Gastroesophageal sphincter (tissue), 3 donors: Measurements from ENCODE around the gene HIVEP3.

ENCODE experiments used
- EP300 ChIP-seq: sonication (generic); formaldehyde crosslinking; IDR thresholded peaks from one replicate; pipeline ENCODE4 v1.6.1; 2017; ENCODE audit warnings: antibody characterized with exemption, mild to moderate bottlenecking
- TF ChIP-seq, protein P1 (sequence below), 4 experiments: fragments of 200-600 bp in 2 of 4; fragments of 450-650 bp in 2 of 4; sonication (generic) in 1 of 4; IDR thresholded peaks; one replicate each; pipeline ENCODE4 v1.5.1; 2017 to 2019; ENCODE audit warnings: antibody characterized with exemption in 4 of 4, mild to moderate bottlenecking in 2 of 4, moderate library complexity in 2 of 4

DNA sequence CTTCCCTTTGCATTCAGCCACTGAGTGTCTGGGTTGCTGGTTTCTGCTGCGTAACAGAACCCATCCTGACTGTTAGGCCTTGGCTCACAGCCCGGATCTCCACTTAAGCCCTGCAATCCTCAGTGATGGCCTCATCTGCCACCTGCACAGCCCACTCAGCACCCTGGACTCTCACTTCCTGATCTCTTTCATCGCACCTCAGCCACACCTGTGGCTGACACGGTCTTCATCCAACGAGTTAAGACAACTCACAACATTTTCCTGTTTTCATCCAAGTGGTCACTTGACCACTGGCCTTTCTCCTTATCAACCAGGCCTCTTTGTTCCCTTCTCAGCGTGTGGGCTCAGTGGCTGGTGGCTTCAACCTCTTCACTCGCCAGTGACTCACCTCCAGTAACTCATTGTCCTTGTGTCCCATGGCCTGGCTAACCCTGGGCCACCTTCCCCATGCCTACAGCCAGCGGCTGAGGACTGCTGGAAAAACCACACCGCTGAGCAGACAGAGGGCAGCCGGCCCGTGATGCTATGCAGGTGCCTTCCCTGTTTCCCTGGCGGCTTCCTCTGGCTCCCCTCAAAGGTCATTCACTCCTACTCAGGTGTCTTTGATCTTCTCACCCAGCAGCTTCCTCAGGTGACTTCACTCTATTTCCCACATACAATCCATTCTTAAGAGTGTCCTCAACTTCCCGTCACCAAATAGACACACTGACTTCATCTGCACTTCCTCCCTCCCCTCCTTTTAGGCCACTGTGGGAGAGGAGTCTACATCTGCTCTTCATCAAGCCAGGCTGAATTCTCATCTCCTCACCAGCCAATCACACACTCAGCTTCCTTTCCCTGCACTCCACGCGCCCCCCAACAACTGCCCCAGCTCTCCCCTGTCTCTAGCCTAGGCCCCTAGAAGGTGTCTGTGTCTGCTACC lies 414.3 kb downstream of the HIVEP3 start:
- TF ChIP-seq, protein P1, sequence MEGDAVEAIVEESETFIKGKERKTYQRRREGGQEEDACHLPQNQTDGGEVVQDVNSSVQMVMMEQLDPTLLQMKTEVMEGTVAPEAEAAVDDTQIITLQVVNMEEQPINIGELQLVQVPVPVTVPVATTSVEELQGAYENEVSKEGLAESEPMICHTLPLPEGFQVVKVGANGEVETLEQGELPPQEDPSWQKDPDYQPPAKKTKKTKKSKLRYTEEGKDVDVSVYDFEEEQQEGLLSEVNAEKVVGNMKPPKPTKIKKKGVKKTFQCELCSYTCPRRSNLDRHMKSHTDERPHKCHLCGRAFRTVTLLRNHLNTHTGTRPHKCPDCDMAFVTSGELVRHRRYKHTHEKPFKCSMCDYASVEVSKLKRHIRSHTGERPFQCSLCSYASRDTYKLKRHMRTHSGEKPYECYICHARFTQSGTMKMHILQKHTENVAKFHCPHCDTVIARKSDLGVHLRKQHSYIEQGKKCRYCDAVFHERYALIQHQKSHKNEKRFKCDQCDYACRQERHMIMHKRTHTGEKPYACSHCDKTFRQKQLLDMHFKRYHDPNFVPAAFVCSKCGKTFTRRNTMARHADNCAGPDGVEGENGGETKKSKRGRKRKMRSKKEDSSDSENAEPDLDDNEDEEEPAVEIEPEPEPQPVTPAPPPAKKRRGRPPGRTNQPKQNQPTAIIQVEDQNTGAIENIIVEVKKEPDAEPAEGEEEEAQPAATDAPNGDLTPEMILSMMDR (IDR thresholded peaks at IDR 0.05), result no peak
- no peak for TF ChIP-seq EP300
